Neural progenitor cell (in vitro differentiated cells): ENCODE results near the gene ZNF112. TPM values are rescaled to one million over a fixed set of nuclear protein-coding genes. Genes with fewer than 3 reads are reported as not detected.
"Not testable (repeated sequence)": the region's sequence is repeated elsewhere in the genome, so short reads cannot be mapped to it uniquely, and the experiment has no call there.

Experiments
- DNase-seq: peaks from one replicate; pipeline ENCODE4 v3.0.0-alpha.2; 2016; ENCODE audit warnings: low spot score
- H2AFZ ChIP-seq: fragments of 200-600 bp; sonication (generic); replicated peaks from 2 replicates; pipeline ENCODE4 v1.6.1; 2016; ENCODE audit warnings: antibody characterized with exemption
- H3F3A ChIP-seq: fragments of 200-600 bp; sonication (generic); 2 replicates; pipeline ENCODE4 v1.6.1; 2016; ENCODE audit warnings: antibody characterized with exemption, low read depth
- H3K27ac ChIP-seq: fragments of 200-600 bp; sonication (generic); 2 replicates; pipeline ENCODE4 v1.5.1; 2016; ENCODE audit warnings: mild to moderate bottlenecking
- H3K27me3 ChIP-seq: fragments of 200-600 bp; sonication (generic); 2 replicates; pipeline ENCODE4 v1.6.1; 2016; ENCODE audit warnings: mild to moderate bottlenecking, moderate library complexity
- H3K36me3 ChIP-seq: fragments of 200-600 bp; sonication (generic); 2 replicates; pipeline ENCODE4 v1.5.1; 2016
- H3K4me1 ChIP-seq: fragments of 200-600 bp; sonication (generic); 2 replicates; pipeline ENCODE4 v1.6.1; 2016; ENCODE audit warnings: mixed run types
- H3K4me2 ChIP-seq: fragments of 200-600 bp; sonication (generic); 2 replicates; pipeline ENCODE4 v1.6.1; 2016
- H3K4me3 ChIP-seq: fragments of 200-600 bp; sonication (generic); 2 replicates; pipeline ENCODE4 v1.5.1; 2016
- H3K79me2 ChIP-seq: fragments of 200-600 bp; sonication (generic); 2 replicates; pipeline ENCODE4 v1.6.1; 2016; ENCODE audit warnings: low read depth
- H3K9ac ChIP-seq: fragments of 200-600 bp; sonication (generic); 2 replicates; pipeline ENCODE4 v1.6.1; 2016
- H3K9me3 ChIP-seq: fragments of 200-600 bp; sonication (generic); 2 replicates; pipeline ENCODE4 v1.5.1; 2016; ENCODE audit warnings: low read depth
- H4K20me1 ChIP-seq: fragments of 200-600 bp; sonication (generic); 2 replicates; pipeline ENCODE4 v1.6.1; 2016; ENCODE audit warnings: low read depth
- H3K27ac Mint-ChIP-seq: 3 replicates; pipeline ENCODE4 v1.8.0; 2021; ENCODE audit warnings: mixed read lengths
- H3K27me3 Mint-ChIP-seq: 2 replicates; pipeline ENCODE4 v1.8.0; 2022; ENCODE audit warnings: low read depth, mild to moderate bottlenecking, inconsistent platforms, moderate library complexity, mixed read lengths; ENCODE audit not compliant: insufficient read depth
- H3K36me3 Mint-ChIP-seq: 3 replicates; pipeline ENCODE4 v1.8.0; 2021; ENCODE audit warnings: mixed read lengths
- H3K4me1 Mint-ChIP-seq: 3 replicates; pipeline ENCODE4 v1.8.0; 2021; ENCODE audit warnings: mixed read lengths
- H3K4me3 Mint-ChIP-seq: 3 replicates; pipeline ENCODE4 v1.8.0; 2021; ENCODE audit warnings: mild to moderate bottlenecking, moderate library complexity, mixed read lengths
- H3K9me3 Mint-ChIP-seq: 3 replicates; pipeline ENCODE4 v1.8.0; 2020; ENCODE audit warnings: mixed read lengths
- CTCF ChIP-seq: fragments of 200-600 bp; sonication (generic); IDR thresholded peaks from 2 replicates; pipeline ENCODE4 v1.5.1; 2017; ENCODE audit warnings: antibody characterized with exemption, mild to moderate bottlenecking
- EZH2 ChIP-seq: fragments of 200-600 bp; sonication (generic); IDR thresholded peaks from 2 replicates; pipeline ENCODE4 v1.6.1; 2017; ENCODE audit warnings: antibody characterized with exemption, mild to moderate bottlenecking, moderate library complexity
- EZH2phosphoT487 ChIP-seq: fragments of 200-600 bp; sonication (generic); IDR thresholded peaks from 2 replicates; pipeline ENCODE4 v1.6.1; 2017; ENCODE audit warnings: antibody characterized with exemption
- total RNA-seq: library from RNA; depleted of rRNA; stranded (reverse); fragments of >200 nt; gene quantifications from 2 replicates; pipeline ENCODE4 v1.2.3, GENCODE V29; 2015; ENCODE audit warnings: low replicate concordance

ZNF112 gene
- 11.4 and 18.2 TPM in 2 replicates for total RNA-seq

DNA sequence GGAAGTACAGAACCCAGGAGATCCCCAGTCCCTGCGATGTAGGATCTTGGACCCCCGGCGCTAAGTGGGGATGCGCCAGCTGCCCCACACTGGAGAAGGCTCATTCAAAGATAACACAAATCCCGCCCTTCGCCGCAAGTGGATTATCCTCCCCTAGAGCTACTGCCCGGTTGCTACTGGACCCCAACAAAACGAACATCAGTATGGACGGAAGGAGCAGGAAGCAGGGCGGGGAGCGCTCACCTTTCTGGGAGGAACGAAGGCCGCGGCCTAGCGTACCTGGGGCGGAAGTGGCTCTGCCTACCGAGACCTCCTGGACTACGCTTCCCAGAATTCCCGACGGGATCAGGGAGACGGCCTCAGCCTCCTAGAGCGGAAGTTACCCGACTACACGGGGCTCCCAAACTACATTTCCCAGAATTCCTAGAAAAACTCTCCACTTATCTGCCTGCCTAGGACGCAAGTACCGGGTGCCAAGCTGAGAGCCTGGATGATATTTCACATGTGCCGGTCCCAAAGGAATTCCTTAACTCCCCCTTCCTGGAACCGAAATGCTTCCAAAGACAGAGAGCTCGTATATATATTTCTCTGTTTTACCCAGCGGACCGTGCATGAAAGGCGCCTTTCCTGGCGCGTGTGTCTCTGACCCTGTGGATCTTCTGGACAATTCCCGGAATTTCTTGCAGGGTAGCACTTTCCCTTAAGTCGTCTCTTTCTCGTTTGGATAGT is at the start of gene ZNF112:
Gene ZNF112, minus strand, starts transcription at position 298 of the 729 bp plus-strand sequence. CDS start 16,141 bp downstream, outside the sequence.
- peaks cover 55% of the 10 kb centered on the region for H3K9me3 Mint-ChIP-seq
- no peaks in the 10 kb centered on the region for H4K20me1 ChIP-seq
- H3K4me1 ChIP-seq, result peaks cover 8% of the 10 kb centered on the region
- peak within 1 kb of the TSS; percentile 84 for H3K4me2 ChIP-seq
- H3K4me3 ChIP-seq, result peak within 1 kb of the TSS; percentile 75
- peak within 1 kb of the TSS; percentile 96 for H3K27ac Mint-ChIP-seq
- no peak within 1 kb of the TSS for H3K27ac ChIP-seq
- H3K36me3 Mint-ChIP-seq, result peaks cover 23% of the 10 kb centered on the region
- peaks cover 8% of the 10 kb centered on the region for H3K4me1 Mint-ChIP-seq
- no peaks in the 10 kb centered on the region for H3K36me3 ChIP-seq
- DNase-seq, result peak; percentile 94
- no peaks in the 10 kb centered on the region for H3K27me3 Mint-ChIP-seq
- TF ChIP-seq CTCF (no peak), EZH2 (no peak), EZH2phosphoT487 (no peak)
- peaks cover 3% of the 10 kb centered on the region for H3K9me3 ChIP-seq
- H3K4me3 Mint-ChIP-seq, result peak within 1 kb of the TSS; percentile 95
- H3F3A ChIP-seq, result no peaks in the 10 kb centered on the region
- H3K27me3 ChIP-seq, result no peaks in the 10 kb centered on the region
- peaks cover 35% of the 10 kb centered on the region for H3K79me2 ChIP-seq
- H2AFZ ChIP-seq, result peak within 1 kb of the TSS; percentile 97
- H3K9ac ChIP-seq, result peak within 1 kb of the TSS; percentile 69

DNA sequence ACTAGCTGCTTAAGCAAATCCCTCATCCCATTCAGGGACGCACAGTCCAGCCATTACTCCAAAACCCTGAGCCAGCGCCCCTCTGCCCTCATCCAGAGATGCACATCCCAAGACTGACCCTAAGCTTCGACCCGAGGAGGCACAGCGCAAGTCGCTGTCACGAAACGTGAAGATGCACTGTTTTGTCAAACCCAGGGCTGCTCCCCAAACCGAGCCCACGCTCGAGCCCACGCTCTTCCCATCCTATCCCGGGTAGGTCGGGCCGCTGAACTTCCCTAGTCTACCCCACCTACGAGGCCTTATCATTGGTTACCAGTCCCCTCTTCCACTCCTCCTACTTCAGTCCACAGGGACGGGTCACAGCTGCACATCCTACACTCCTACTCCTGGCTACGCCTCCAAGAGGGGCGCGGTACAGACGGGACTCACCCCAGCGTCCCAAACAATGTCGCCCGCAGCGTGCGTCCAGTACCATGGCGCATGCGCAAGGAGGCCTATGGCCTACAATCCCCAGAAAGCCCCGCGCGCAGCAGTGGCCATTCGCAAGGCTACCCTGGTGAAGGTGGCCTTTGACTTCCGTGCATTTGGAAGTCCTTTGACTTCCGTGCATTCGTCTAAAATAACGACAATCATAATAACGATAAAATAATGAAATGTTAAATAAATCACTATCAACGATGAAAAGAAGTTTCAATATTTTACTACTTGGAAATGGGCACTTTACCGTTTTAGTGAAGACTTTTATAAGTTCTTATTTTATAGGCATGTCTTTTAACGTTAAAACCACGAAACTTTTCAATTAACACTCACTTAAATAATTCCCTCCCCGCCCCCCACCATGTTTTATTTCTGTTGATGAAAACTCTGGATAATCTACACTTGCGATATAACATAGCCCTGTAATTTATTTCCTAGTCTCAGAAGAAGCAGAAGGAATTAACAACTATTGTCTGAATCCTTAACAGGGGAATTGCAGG is 44.9 kb upstream of the ZNF112 start, which contains the start of gene ZNF285:
Gene ZNF285, minus strand, starts transcription at position 470 of the 977 bp plus-strand sequence. CDS start 4,395 bp downstream, outside the sequence.
- Mint-ChIP-seq H3K4me3 (peak within 1 kb of the TSS; percentile 97), H3K4me1 (peaks cover 8% of the 10 kb centered on the region), H3K27ac (peak within 1 kb of the TSS; percentile 80), H3K36me3 (peaks cover 10% of the 10 kb centered on the region), H3K9me3 (peaks cover 32% of the 10 kb centered on the region), H3K27me3 (peaks cover 5% of the 10 kb centered on the region)
- no peak within 1 kb of the TSS for H3K9ac ChIP-seq
- H3K4me3 ChIP-seq, result peak within 1 kb of the TSS; percentile 86
- no peak for TF ChIP-seq EZH2
- TF ChIP-seq CTCF, result no peak
- no peak for TF ChIP-seq EZH2phosphoT487
- no peaks in the 10 kb centered on the region for H3K36me3 ChIP-seq
- peak within 1 kb of the TSS; percentile 86 for H3K4me2 ChIP-seq
- no peaks in the 10 kb centered on the region for H4K20me1 ChIP-seq
- peaks cover 7% of the 10 kb centered on the region for H3F3A ChIP-seq
- no peak within 1 kb of the TSS for H3K27ac ChIP-seq
- H3K79me2 ChIP-seq, result no peaks in the 10 kb centered on the region
- peak within 1 kb of the TSS; percentile 92 for H2AFZ ChIP-seq
- H3K9me3 ChIP-seq, result peaks cover 6% of the 10 kb centered on the region
- H3K4me1 ChIP-seq, result no peaks in the 10 kb centered on the region
- peak; percentile 98 for DNase-seq
- H3K27me3 ChIP-seq, result no peaks in the 10 kb centered on the region

GRCh38 chr19:44389268-44389667 is 32.8 kb upstream of the ZNF112 start:
- H3K9me3 Mint-ChIP-seq, H3K4me2 ChIP-seq, DNase-seq, H3K4me3 ChIP-seq, H2AFZ ChIP-seq, H4K20me1 ChIP-seq, H3K9ac ChIP-seq, H3F3A ChIP-seq, H3K4me1 Mint-ChIP-seq, H3K27ac Mint-ChIP-seq, H3K36me3 ChIP-seq, H3K9me3 ChIP-seq, H3K27me3 Mint-ChIP-seq, H3K4me3 Mint-ChIP-seq, H3K27ac ChIP-seq, H3K27me3 ChIP-seq, H3K4me1 ChIP-seq, H3K79me2 ChIP-seq: not testable (repeated sequence)
- H3K36me3 Mint-ChIP-seq, result peaks cover 52% of the 10 kb centered on the region
